Activated CD8-positive, alpha-beta memory T cell treated with anti-CD3 and anti-CD28 coated beads, Interleukin-2, amount 50 U/mL, for 1 hour (primary cell): ENCODE measurements around the gene NFKBIL1.

Source experiments
- DNase-seq: peaks from one replicate; pipeline ENCODE4 v3.0.0-alpha.2; 2020; ENCODE audit errors: extremely low read depth

Gene NFKBIL1

GRCh38 chr6:31559958-31560696, 12.7 kb downstream of the NFKBIL1 start:
- no peak for DNase-seq

- DNase-seq = no peak
Measured at GRCh38 chr6:31560697-31561058, 13.3 kb downstream of the NFKBIL1 start.

- DNase-seq = no peak
Measured at GRCh38 chr6:31567531-31568370, 20.3 kb downstream of the NFKBIL1 start.

- no peak for DNase-seq
Measured at GRCh38 chr6:31568537-31568961, 21.1 kb downstream of the NFKBIL1 start.

- no peak for DNase-seq
Measured at GRCh38 chr6:31569861-31570536, 22.6 kb downstream of the NFKBIL1 start.

- no peak for DNase-seq
Measured at GRCh38 chr6:31572041-31572911, 24.9 kb downstream of the NFKBIL1 start, which contains the start of gene LTA. LTA (plus strand) TSS chr6:31572289; CDS start chr6:31572743, 454 bp downstream.

GRCh38 chr6:31573239-31574105, 26.1 kb downstream of the NFKBIL1 start:
- no peak for DNase-seq

GRCh38 chr6:31574106-31575061, 27.0 kb downstream of the NFKBIL1 start:
- DNase-seq = no peak

- DNase-seq = no peak
Measured at GRCh38 chr6:31575335-31575901, 28.0 kb downstream of the NFKBIL1 start, which contains the start of gene TNF. TNF (plus strand) TSS chr6:31575565; CDS start chr6:31575742, 177 bp downstream.

GRCh38 chr6:31575952-31576685, 28.7 kb downstream of the NFKBIL1 start:
- DNase-seq = no peak

GRCh38 chr6:31576897-31577578, 29.6 kb downstream of the NFKBIL1 start:
- no peak for DNase-seq

GRCh38 chr6:31577579-31577966, 30.2 kb downstream of the NFKBIL1 start:
- DNase-seq = no peak

GRCh38 chr6:31578184-31579118, 31.0 kb downstream of the NFKBIL1 start:
- DNase-seq = no peak

- no peak for DNase-seq
Measured at GRCh38 chr6:31579119-31579505, 31.7 kb downstream of the NFKBIL1 start.

- DNase-seq = no peak
Measured at GRCh38 chr6:31579546-31580437, 32.4 kb downstream of the NFKBIL1 start.

GRCh38 chr6:31580438-31580740, 33.0 kb downstream of the NFKBIL1 start:
- DNase-seq = no peak
